Psoas muscle (tissue), 8 donors: Measurements from ENCODE around the gene RETSAT. TPM values are rescaled to one million over a fixed set of nuclear protein-coding genes. Genes with fewer than 3 reads are reported as not detected.
"Not testable (repeated sequence)": the region's sequence is repeated elsewhere in the genome, so short reads cannot be mapped to it uniquely, and the experiment has no call there.

ENCODE experiments used
- ATAC-seq, 4 donors: fragments of 200-7000 bp; cut with Tn5 transposase; one replicate each; pipeline ENCODE4 v1.9.1; 2020; ENCODE audit warnings: moderate library complexity in 3 of 4, mild to moderate bottlenecking in 2 of 4
- DNase-seq, 2 donors: peaks; one replicate each; pipeline ENCODE4 v3.0.0-alpha.2; 2020
- H3K27ac ChIP-seq: fragments of 200-600 bp; one replicate; pipeline ENCODE4 v1.8.0; 2022
- H3K27me3 ChIP-seq, 3 donors: fragments of 200-600 bp in 1 of 3; one replicate each; pipeline versions ENCODE4 v1.6.1 to v1.8.0; 2013 to 2022; ENCODE audit warnings: low read length in 2 of 3, mild to moderate bottlenecking in 2 of 3, moderate library complexity in 1 of 3; ENCODE audit not compliant: insufficient read depth in 3 of 3
- H3K36me3 ChIP-seq, 2 donors: fragments of 200-600 bp in 1 of 2; one replicate each; pipeline versions ENCODE4 v1.6.1 to v1.8.0; 2013 to 2022; ENCODE audit warnings: low read depth in 1 of 2, mild to moderate bottlenecking in 1 of 2, moderate library complexity in 1 of 2; ENCODE audit not compliant: insufficient read depth in 1 of 2
- H3K4me1 ChIP-seq: fragments of 200-600 bp; one replicate; pipeline ENCODE4 v1.8.0; 2022
- H3K4me3 ChIP-seq: fragments of 200-600 bp; one replicate; pipeline ENCODE4 v1.8.0; 2022; ENCODE audit warnings: mild to moderate bottlenecking
- H3K9me3 ChIP-seq: fragments of 200-600 bp; one replicate; pipeline ENCODE4 v1.8.0; 2022
- CTCF ChIP-seq: fragments of 200-600 bp; IDR thresholded peaks from one replicate; pipeline ENCODE4 v1.8.0; 2022; ENCODE audit warnings: antibody characterized with exemption
- WGBS, 3 donors: extraction: QIAGEN DNeasy Blood & Tissue Kit; methylation state at CpG; one replicate each; pipeline versions ENCODE4 v1.1.6 to v1.1.7; 2013; 5-methylcytosine and 5-hydroxymethylcytosine counted together
- intact Hi-C, 2 donors: fragments of 100-400 bp; cut with DNase I; formaldehyde crosslinking; loops; one replicate each; pipeline versions ENCODE4 v1.11.0 to v1.14.2; 2022
- polyA plus RNA-seq, 3 donors: library from polyadenylated mRNA; stranded (reverse); fragments of 200-250 nt; gene quantifications; one replicate each; pipeline ENCODE4 v1.2.3, GENCODE V29; 2013
- total RNA-seq, 4 donors: library from RNA; stranded (reverse); fragmentation: NEBNext Ultra II Directional in 2 of 4; extraction: Animal tissue kit (Norgen Biotek cat#: 25700) in 2 of 4; gene quantifications; one replicate each; pipeline versions ENCODE4 v1.2.1 to v1.2.4, GENCODE V29; 2021 to 2023
- donor health status: healthy with polysubstance abuse.
- donor health status: DM: no; HTN: no; CAD: no; lungs with moderate emphysema.
- donor health status: Bipolar disorder and iron deficiency.
- donor health status: healthy.
- donor health status: DM: yes; HTN: yes; CAD: no.
- donor health status: DM: no; HTN: no; CAD: no.
- donor health status: DM: no; HTN: no; CAD: no.
- donor health status: DM: yes; HTN: yes; CAD: no.

Gene RETSAT
- total and polyA plus RNA-seq, 7 donors, result 28.3 to 115 (median 45.6) TPM

- peaks cover 2 to 75% of the 10 kb centered on the region in 2 donors for H3K36me3 ChIP-seq
Measured at GRCh38 chr2:85385746-85386145, 31.4 kb upstream of the RETSAT start.

GRCh38 chr2:85383850-85384249 is 29.5 kb upstream of the RETSAT start:
- DNase-seq (no peak), ATAC-seq (no peak)
- Histone ChIP-seq H3K27ac (peak overlapping the region; percentile 27), H3K27me3 (no peaks in the 10 kb centered on the region), H3K4me3 (no peak overlapping the region), H3K9me3 (no peaks in the 10 kb centered on the region), H3K4me1 (no peaks in the 10 kb centered on the region), H3K36me3 (peaks cover 2 to 75% of the 10 kb centered on the region in 2 donors)
- 84 to 96% (median 87%) methylated on average over 4 of the region's 4 CpGs for WGBS, 3 donors
- no peak for TF ChIP-seq CTCF
- intact Hi-C loops, result no loop called here

More at GRCh38 chr2:85385746-85386145, 31.4 kb upstream of the RETSAT start:
- no peaks in the 10 kb centered on the region for H3K27me3 ChIP-seq
- 67 to 71% (median 70%) methylated on average over 2 of the region's 2 CpGs for WGBS, 3 donors
- no peaks in the 10 kb centered on the region for H3K4me1 ChIP-seq
- ATAC-seq, result no peak
- DNase-seq, result peak in 1 of 2 donors; percentile 20
- intact Hi-C loops, result no loop called here
- H3K27ac ChIP-seq, result no peak overlapping the region
- no peak overlapping the region for H3K4me3 ChIP-seq
- no peaks in the 10 kb centered on the region for H3K9me3 ChIP-seq
- TF ChIP-seq CTCF, result no peak

- H3K27me3 ChIP-seq, DNase-seq, H3K9me3 ChIP-seq, H3K4me3 ChIP-seq, H3K4me1 ChIP-seq, intact Hi-C loops: not testable (repeated sequence)
- Histone ChIP-seq H3K36me3 (peaks cover 2 to 75% of the 10 kb centered on the region in 2 donors), H3K27ac (peak overlapping the region; percentile 27)
- WGBS, 3 donors, result 60 to 72% (median 68%) methylated on average over 5 of the region's 5 CpGs
- peak; percentile 61 to 87 (median 76) for ATAC-seq
Measured at GRCh38 chr2:85383151-85383550, 28.8 kb upstream of the RETSAT start.

- DNase-seq (no peak), ATAC-seq (no peak)
- Histone ChIP-seq H3K4me1 (no peaks in the 10 kb centered on the region), H3K27ac (no peak overlapping the region), H3K36me3 (peaks cover 4 to 73% of the 10 kb centered on the region in 2 donors), H3K9me3 (no peaks in the 10 kb centered on the region), H3K27me3 (no peaks in the 10 kb centered on the region), H3K4me3 (no peak overlapping the region)
- 82 to 97% (median 85%) methylated on average over 1 of the region's 1 CpG for WGBS, 3 donors
- TF ChIP-seq CTCF, result no peak
- intact Hi-C loops, result no loop called here
Measured at GRCh38 chr2:85380048-85380447, 25.7 kb upstream of the RETSAT start.

GRCh38 chr2:85378257-85378656 is 23.9 kb upstream of the RETSAT start:
- no peak overlapping the region for H3K27ac ChIP-seq
- 94 to 96% (median 95%) methylated on average over 5 of the region's 5 CpGs for WGBS, 3 donors

More at GRCh38 chr2:85378257-85378656, 23.9 kb upstream of the RETSAT start:
- no peaks in the 10 kb centered on the region for H3K4me1 ChIP-seq
- no peak for DNase-seq
- no peaks in the 10 kb centered on the region for H3K27me3 ChIP-seq
- no peak for ATAC-seq
- TF ChIP-seq CTCF, result no peak
- H3K36me3 ChIP-seq, result peaks cover 4 to 74% of the 10 kb centered on the region in 2 donors
- no peak overlapping the region for H3K4me3 ChIP-seq
- intact Hi-C loops, result no loop called here
- no peaks in the 10 kb centered on the region for H3K9me3 ChIP-seq
